ENCODE data around the gene USP35. TPM values are rescaled to one million over a fixed set of nuclear protein-coding genes. Genes with fewer than 3 reads are reported as not detected.

USP35 gene
- total RNA-seq, 1 experiment from 2014 or later = 6.0 TPM

DNA sequence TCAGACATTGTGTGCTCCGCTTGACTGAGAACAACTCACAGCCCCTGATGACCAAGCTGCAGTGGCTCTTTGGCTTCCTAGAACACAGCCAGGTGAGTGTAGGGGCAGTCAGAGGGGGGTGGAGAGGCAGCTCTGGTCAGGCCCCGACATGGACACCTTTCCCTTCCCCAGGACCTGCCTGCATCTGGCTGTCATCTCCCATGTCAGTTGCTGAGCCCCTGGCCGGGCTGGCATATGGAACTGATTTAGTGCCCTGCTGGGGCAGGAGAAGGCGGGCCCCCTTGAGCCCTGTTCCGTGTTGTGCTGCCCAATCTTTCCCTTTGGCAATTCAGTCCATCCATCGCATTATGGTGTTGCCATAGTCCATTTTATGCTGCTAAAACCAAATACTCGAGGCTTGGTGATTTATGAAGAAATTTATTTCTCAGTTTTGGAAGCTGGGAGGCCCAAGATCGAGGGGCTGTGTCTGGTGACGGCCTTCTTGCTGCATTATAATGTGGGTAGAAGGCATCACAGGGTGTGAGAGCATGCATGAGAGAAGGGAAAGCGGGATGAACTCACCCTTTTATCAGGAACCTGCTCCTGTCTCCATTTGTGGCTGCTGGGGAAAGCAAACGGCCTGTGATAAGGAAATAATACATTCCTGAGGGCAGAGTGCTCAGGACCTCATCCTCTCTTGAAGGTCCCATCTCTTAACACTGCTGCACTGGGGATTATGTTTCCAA, 19.0 kb downstream of the USP35 start:
- no peak overlapping the region for H3K27ac ChIP-seq (ENCODE audit: low read depth, low read length)
- CTCF ChIA-PET = no interaction called here
- no peaks in the 10 kb centered on the region for H3K79me2 ChIP-seq (ENCODE audit: insufficient read depth, low read length)
- no peak overlapping the region for H2AFZ ChIP-seq (ENCODE audit: low read depth, low read length, poor library complexity, severe bottlenecking)
- H3K9ac ChIP-seq (ENCODE audit: low read length) = no peak overlapping the region
- BruUV-seq (replicated peaks) = no TSS peak
- RAD21 ChIA-PET (ENCODE audit: low non-redundant PET in 1 of 2, low total read pairs in 2 of 2, uncharacterized antibody in 2 of 2, unreplicated experiment in 2 of 2) = no interaction called here
- no peak overlapping the region for H3K4me2 ChIP-seq (ENCODE audit: low read length)
- POLR2A ChIA-PET = no interaction called here
- H3K9me2 ChIP-seq (ENCODE audit: insufficient read depth) = no peaks in the 10 kb centered on the region
- H3K4me3 ChIP-seq (replicated peaks in 1 of 2; ENCODE audit: low read depth in 1 of 2, low read length in 2 of 2) = no peak overlapping the region
- DNase-seq (ENCODE audit: low read depth, low spot score) (no peak), ATAC-seq (no peak)
- H3K4me1 ChIP-seq (ENCODE audit: control insufficient read depth in 1 of 2, insufficient read depth in 2 of 2, low read length in 2 of 2) = no peaks in the 10 kb centered on the region
- no peaks in the 10 kb centered on the region for H3K27me3 ChIP-seq (ENCODE audit: insufficient read depth, low read length)
- H3K9me3 ChIP-seq (ENCODE audit: control insufficient read depth in 1 of 2, insufficient read depth in 1 of 2, low read depth in 1 of 2, low read length in 2 of 2) = no peaks in the 10 kb centered on the region
- intact Hi-C loops (cut with micrococcal nuclease) = no loop called here
- H4K20me1 ChIP-seq (ENCODE audit: insufficient read depth) = no peaks in the 10 kb centered on the region
- TF ChIP-seq SIN3A (IDR thresholded peaks at IDR 0.05; ENCODE audit: low read depth) (no peak), POLR2AphosphoS5 (IDR thresholded peaks at IDR 0.05; ENCODE audit: low read depth, low read length) (no peak), JUND (IDR thresholded peaks at IDR 0.05) (no peak), CBX3 (IDR thresholded peaks at IDR 0.05; ENCODE audit: low read depth) (no peak), FOSL1 (IDR thresholded peaks at IDR 0.05; ENCODE audit: low read depth) (no peak), CEBPB (IDR thresholded peaks at IDR 0.05; ENCODE audit: low read depth) (no peak), POLR2A (IDR thresholded peaks at IDR 0.05; ENCODE audit: borderline replicate concordance, extremely low read depth, insufficient read depth, insufficient read length) (no peak), EGR1 (IDR thresholded peaks at IDR 0.05; ENCODE audit: low read depth) (no peak), YY1 (IDR thresholded peaks at IDR 0.05; ENCODE audit: extremely low read depth, insufficient replicate concordance, low read depth, low read length) (no peak)
- TF ChIP-seq, protein P1, sequence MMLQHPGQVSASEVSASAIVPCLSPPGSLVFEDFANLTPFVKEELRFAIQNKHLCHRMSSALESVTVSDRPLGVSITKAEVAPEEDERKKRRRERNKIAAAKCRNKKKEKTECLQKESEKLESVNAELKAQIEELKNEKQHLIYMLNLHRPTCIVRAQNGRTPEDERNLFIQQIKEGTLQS (IDR thresholded peaks at IDR 0.05) = no peak
- TF ChIP-seq, protein P2, sequence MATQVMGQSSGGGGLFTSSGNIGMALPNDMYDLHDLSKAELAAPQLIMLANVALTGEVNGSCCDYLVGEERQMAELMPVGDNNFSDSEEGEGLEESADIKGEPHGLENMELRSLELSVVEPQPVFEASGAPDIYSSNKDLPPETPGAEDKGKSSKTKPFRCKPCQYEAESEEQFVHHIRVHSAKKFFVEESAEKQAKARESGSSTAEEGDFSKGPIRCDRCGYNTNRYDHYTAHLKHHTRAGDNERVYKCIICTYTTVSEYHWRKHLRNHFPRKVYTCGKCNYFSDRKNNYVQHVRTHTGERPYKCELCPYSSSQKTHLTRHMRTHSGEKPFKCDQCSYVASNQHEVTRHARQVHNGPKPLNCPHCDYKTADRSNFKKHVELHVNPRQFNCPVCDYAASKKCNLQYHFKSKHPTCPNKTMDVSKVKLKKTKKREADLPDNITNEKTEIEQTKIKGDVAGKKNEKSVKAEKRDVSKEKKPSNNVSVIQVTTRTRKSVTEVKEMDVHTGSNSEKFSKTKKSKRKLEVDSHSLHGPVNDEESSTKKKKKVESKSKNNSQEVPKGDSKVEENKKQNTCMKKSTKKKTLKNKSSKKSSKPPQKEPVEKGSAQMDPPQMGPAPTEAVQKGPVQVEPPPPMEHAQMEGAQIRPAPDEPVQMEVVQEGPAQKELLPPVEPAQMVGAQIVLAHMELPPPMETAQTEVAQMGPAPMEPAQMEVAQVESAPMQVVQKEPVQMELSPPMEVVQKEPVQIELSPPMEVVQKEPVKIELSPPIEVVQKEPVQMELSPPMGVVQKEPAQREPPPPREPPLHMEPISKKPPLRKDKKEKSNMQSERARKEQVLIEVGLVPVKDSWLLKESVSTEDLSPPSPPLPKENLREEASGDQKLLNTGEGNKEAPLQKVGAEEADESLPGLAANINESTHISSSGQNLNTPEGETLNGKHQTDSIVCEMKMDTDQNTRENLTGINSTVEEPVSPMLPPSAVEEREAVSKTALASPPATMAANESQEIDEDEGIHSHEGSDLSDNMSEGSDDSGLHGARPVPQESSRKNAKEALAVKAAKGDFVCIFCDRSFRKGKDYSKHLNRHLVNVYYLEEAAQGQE (IDR thresholded peaks at IDR 0.05; ENCODE audit: low read depth) = no peak
- TF ChIP-seq, protein P3, sequence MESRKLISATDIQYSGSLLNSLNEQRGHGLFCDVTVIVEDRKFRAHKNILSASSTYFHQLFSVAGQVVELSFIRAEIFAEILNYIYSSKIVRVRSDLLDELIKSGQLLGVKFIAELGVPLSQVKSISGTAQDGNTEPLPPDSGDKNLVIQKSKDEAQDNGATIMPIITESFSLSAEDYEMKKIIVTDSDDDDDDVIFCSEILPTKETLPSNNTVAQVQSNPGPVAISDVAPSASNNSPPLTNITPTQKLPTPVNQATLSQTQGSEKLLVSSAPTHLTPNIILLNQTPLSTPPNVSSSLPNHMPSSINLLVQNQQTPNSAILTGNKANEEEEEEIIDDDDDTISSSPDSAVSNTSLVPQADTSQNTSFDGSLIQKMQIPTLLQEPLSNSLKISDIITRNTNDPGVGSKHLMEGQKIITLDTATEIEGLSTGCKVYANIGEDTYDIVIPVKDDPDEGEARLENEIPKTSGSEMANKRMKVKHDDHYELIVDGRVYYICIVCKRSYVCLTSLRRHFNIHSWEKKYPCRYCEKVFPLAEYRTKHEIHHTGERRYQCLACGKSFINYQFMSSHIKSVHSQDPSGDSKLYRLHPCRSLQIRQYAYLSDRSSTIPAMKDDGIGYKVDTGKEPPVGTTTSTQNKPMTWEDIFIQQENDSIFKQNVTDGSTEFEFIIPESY (IDR thresholded peaks at IDR 0.05; ENCODE audit: extremely low read depth, insufficient replicate concordance, low read length) = no peak
- peaks cover 0 to 6% of the 10 kb centered on the region in 2 experiments; a peak in 1 of 4 replicates for H3K36me3 ChIP-seq (ENCODE audit: control insufficient read depth in 1 of 2, insufficient read depth in 2 of 2, low read length in 2 of 2)
